ENCODE data around the gene PGS1. TPM values are rescaled to one million over a fixed set of nuclear protein-coding genes. Genes with fewer than 3 reads are reported as not detected.
"Not testable (repeated sequence)": the region's sequence is repeated elsewhere in the genome, so short reads cannot be mapped to it uniquely, and the experiment has no call there.

PGS1 gene
- total RNA-seq: 99.2 and 99.8 TPM in 2 replicates

GRCh38 chr17:78378225-78379130 lies at the start of gene PGS1:
TSS of gene PGS1 (plus strand) at chr17:78378649. CDS start at chr17:78378666, 17 bp downstream.
- intact Hi-C loops (cut with micrococcal nuclease): loop anchor here (1.0 to 2.0 kb wide), 2 partner anchors 18 to 124 kb away; partner anchors contain the start of gene SOCS3

GRCh38 chr17:78329263-78330059 lies 49.0 kb upstream of the PGS1 start:
- intact Hi-C loops (cut with micrococcal nuclease): no loop called here

DNA sequence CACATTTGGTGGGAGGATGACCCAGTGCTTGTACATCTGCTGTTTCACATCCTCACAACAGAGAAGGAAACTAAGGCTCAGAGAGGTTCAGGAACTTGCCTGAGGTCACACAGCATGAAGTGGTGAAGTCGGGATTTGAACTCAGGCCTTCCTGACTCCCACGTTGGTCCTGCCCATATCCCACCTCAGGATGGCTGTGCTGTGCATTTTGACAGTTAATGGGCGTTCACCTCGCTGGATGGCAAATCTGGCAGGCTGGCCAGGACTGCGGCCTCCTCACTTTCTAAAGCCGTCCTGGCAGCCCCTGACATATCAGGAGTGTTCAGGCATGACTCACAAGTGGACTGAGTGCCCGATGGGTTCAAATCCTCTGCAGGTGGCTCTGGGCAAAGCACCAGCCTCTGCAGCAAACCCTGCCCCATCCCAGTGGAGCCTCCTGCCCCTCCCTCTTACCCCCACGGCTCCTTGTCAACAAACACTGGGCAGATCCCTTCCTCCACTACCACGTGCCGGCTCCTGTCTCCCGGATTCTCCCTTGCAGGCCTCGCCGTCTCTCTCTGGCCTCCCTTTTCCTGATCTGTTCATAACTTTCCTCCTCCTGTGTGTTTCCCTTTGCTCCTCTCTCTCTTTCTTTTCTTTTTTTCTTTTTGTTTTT lies 47.8 kb upstream of the PGS1 start:
- intact Hi-C loops (cut with micrococcal nuclease): no loop called here

DNA sequence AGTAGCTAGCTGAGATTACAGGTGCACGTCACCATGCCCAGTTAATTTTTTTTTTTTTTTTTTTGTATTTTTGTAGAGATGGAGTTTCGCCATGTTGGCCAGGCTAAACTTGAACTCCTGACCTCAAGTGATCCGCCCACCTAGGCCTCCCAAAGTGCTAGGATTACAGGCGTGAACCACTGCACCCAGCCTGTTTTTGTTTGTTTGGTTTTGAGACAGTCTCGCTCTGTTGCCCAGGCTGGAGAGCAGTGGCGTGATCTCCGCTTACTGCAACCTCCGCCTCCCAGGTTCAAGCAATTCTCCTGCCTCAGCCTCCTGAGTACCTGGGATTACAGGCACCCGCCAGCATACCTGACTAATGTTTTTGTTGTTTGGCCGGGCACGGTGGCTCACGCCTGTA lies 47.1 kb upstream of the PGS1 start:
- intact Hi-C loops (cut with micrococcal nuclease): not testable (repeated sequence)

DNA sequence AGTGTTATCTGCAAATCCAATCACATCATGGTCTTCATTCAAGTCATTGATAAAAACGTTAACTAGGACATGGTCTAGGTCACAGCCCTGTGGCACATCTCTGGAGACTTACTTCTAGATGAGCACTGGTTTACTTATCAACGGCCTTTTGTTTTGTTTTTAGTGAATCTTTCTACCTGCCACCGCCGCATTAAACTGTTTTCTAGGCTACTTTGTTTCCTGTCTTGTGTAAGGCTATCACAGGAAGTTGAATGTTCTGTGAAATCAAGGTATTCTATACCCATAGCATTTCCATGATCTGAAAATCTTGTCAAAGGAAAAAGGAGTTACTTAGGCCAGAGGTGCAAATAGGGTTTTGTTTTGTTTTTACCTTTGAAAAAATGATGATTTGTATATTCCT lies 45.5 kb upstream of the PGS1 start:
- intact Hi-C loops (cut with micrococcal nuclease): no loop called here

GRCh38 chr17:78335209-78335608 lies 43.2 kb upstream of the PGS1 start:
- intact Hi-C loops (cut with micrococcal nuclease): no loop called here

DNA sequence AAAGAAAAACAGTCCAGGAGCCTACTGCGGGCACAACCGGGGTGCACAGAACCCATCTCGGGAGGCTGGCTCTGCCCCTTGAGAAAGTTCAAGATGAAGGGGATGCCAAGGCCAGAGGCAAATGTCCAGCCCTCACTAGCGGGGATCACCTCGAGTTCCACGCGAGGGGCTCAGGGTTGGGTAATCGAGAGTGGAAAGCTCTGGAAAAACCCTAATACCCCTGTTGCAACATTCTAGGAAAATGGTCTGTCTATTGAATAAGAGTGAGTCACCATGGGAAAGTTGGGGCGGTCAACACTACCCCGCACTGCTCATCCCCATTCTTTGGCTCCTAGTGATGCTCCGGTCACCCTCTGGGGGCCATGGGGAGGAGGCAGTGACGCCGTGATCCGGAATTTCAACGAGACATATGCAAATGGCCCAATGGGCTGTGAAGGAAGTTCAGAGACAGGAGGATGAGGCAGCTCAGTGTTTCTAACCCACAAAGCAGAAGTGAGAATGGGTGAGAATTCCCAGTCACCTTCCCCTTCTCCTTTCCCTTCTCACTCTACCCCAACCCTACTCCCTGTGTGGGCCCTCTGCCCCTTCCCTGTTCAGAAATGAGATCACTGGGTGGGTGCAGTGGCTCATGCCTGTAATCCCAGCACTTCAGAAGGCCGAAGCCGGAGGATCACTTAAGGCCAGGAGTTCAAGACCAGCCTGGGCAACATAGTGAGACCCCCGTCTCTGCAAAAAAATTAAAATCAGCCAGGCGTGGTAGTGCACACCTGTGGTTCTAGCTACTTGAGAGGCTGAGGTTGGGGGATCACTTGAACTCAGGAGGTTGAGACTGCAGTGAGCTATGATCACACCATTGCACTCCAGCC lies 41.0 kb upstream of the PGS1 start:
- intact Hi-C loops (cut with micrococcal nuclease): no loop called here

GRCh38 chr17:78338486-78339259 lies 39.8 kb upstream of the PGS1 start:
- intact Hi-C loops (cut with micrococcal nuclease): no loop called here

DNA sequence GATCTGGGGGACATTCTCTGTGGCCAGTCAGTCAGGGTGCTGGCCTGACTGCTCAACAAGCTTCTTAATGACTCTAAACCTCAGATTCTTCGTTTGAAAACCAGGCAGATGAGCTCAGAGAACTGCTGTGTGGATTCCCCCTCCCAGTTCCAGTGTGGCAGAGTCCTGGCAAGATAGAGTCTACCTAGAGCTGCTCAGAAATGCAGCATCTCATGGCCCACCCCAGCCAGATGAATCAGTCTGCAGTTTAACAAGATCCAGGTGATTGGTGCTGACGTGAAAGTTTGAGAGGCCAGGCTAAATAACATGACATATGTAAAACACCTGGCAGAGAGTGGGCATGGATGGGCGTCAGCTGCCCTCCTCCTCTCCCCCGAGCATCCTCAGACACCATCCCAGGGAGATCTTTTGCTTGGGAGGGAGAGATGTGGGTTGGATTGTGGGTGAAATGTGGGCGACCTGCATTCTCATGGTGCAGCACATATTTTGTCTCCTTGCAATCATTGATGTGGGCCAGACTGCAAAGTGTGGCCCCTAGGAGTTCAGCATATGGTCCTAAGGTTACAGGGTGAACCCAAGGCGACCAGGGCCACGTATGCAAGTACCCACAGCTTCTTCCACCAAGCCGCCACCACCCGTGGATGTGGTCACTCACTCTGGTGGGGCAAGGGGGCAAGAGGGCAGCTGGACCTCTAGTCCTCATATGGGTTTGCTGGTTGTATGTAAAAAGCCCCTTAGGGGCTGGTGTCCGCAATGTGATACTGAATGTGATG lies 38.1 kb upstream of the PGS1 start:
- intact Hi-C loops (cut with micrococcal nuclease): loop anchor here (5.0 kb wide), 1 partner anchor 53 kb away; no protein-coding TSS in a partner anchor

- intact Hi-C loops (cut with micrococcal nuclease): loop anchor here (5.0 kb wide), 1 partner anchor 55 kb away; no protein-coding TSS in a partner anchor
Measured at GRCh38 chr17:78341559-78342448, 36.6 kb upstream of the PGS1 start.

DNA sequence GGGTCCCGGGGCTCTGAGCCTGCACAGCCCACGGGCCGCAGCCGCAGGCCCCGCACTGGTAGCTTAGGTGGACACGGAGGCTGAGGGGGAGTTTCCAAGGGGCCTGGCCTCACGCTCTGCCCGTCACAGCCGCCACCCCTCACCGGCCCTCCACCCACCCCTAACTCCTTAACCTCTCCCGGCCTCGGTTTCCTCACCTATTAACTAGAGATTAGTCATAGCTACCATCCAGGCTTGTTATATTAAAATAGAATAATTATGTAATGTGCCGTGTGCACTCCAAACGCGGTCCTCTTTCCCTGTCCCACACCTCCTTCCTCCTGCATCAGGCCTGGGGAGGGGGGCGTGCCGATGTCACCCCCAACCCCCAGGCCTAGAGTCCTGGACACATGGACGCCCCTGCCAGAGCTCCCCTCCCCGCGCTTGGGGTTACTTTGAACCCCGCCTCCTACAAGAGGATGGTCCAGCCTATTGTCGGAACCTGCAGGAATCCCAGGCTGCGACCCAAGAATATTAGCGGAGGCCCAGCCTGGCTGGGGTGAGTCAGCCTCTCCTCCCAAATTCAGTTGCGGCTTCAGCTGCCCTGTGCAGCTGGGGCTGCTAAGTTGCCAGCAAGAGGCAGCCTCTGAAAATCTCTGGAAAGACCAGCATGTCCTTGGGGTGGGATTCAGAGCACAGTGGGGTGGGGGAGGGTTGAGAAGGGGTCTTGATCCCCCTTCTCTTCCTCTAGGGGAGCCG lies 35.8 kb upstream of the PGS1 start:
- intact Hi-C loops (cut with micrococcal nuclease): loop anchor here (1.0 to 5.0 kb wide), 2 partner anchors 13 to 55 kb away; no protein-coding TSS in a partner anchor

DNA sequence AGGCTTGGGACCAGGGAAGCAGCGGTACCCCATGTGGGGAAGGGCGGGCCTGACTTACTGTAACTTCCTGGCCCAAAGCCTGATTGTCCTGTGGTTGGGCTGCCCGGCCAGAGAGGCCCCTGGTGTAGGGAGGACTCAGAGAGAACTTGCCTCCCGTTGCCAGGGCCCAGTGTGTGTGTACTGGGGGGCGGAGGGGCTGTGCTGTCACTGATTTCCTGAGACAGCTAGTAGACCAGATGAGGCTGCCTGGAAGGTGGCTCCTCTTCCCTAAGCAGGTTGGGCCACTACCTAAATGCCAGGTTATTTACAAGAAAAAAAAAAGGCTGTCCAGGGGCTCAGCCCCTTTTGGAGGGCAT lies 35.3 kb upstream of the PGS1 start:
- intact Hi-C loops (cut with micrococcal nuclease): loop anchor here (1.0 to 5.0 kb wide), 2 partner anchors 12 to 56 kb away; no protein-coding TSS in a partner anchor

- intact Hi-C loops (cut with micrococcal nuclease): loop anchor here (1.0 to 5.0 kb wide), 2 partner anchors 12 to 56 kb away; no protein-coding TSS in a partner anchor
Measured at GRCh38 chr17:78343543-78344201, 34.8 kb upstream of the PGS1 start.

DNA sequence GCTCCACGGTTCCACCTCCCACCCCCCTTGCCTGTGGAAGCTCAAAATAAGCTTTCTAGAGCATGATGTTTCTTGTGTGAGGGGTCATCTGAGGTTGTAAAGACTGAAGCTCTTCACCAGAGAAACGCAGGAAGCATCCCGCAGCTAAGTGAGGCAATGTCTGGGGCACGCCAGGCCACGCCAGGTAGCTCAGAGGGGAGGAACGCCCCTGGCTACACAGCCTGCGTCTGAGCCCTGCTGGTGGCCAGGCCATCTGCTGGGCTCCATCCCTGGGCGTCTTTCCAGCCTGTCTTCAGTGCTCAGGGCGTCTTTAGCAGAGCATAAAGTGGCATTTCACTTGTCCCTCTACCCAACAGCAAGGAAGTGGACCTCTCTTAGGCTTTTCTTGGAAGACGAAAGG lies 33.8 kb upstream of the PGS1 start:
- intact Hi-C loops (cut with micrococcal nuclease): loop anchor here (5.0 kb wide), 1 partner anchor 57 kb away; no protein-coding TSS in a partner anchor

DNA sequence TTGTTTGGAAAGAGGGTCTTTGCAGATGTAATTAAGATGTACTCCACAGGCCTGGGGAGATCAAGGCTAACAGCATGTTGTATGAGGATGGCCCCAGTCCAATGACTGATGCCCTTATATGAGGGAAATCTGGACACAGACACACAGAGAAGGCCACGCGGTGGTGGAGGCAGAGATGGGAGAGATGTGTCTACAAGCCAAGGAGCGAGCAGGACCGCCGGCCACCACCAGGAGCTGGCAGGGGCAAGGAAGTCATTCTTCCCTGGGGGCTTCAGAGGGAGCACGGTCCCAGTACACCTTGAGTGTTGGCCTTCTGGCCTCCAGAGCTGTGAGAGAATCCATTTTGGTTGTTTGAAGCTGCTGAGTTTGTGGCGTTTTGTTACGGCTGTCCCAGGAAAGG lies 33.3 kb upstream of the PGS1 start:
- intact Hi-C loops (cut with micrococcal nuclease): no loop called here

- intact Hi-C loops (cut with micrococcal nuclease): no loop called here
Measured at GRCh38 chr17:78345791-78346494, 32.5 kb upstream of the PGS1 start.
